ENCODE data around the gene MRPL21. TPM values are rescaled to one million over a fixed set of nuclear protein-coding genes. Genes with fewer than 3 reads are reported as not detected.

Gene MRPL21
- total RNA-seq, 6 experiments from 2014 or later = 18.8 to 50.4 (median 26.0) TPM

DNA sequence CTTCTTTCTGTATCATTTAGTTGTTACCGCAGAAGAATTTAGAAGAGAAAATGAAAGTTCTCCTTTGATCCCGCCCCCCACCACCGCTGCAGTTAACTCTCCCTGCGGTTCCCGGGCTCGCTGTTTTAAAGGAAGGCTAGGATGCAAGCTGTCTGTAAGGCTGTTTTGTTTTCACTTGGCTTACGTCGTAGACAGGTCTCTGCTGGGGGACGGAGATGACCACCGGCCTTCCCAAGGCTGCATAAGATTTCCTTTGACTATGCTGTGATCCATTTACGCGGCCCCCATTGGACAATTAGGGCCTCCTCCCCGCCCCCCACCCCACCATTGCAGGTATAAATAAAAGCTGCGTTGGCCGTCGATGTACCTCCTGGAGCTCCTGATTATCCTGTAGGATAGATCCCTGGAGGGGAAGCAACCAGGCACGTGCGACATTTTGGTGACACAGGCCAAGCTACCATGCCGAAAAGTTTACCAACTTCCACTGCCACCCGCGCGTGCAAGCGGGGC, 60.5 kb downstream of the MRPL21 start:
- Histone ChIP-seq H3K4me3 (peak overlapping the region; percentile 79 to 94 (median 85)), H3K9me3 (no peaks in the 10 kb centered on the region), H3K36me3 (no peaks in the 10 kb centered on the region), H3K27me3 (no peaks in the 10 kb centered on the region), H3K4me1 (peaks cover 0 to 68% (median 18%) of the 10 kb centered on the region in 4 donors), H3K27ac (peak overlapping the region; percentile 58 to 95 (median 92))
- intact Hi-C loops (cut with DNase I) = no loop called here
- DNase-seq (no peak), ATAC-seq (no peak)
- WGBS (ENCODE audit: insufficient coverage, low coverage, low lambda C conversion rate, missing lambda C conversion rate) = 10% methylated on average over 23 of the region's 23 CpGs
- TF ChIP-seq POLR2A (IDR thresholded peaks at IDR 0.05) (no peak), CTCF (IDR thresholded peaks at IDR 0.05) (no peak)

DNA sequence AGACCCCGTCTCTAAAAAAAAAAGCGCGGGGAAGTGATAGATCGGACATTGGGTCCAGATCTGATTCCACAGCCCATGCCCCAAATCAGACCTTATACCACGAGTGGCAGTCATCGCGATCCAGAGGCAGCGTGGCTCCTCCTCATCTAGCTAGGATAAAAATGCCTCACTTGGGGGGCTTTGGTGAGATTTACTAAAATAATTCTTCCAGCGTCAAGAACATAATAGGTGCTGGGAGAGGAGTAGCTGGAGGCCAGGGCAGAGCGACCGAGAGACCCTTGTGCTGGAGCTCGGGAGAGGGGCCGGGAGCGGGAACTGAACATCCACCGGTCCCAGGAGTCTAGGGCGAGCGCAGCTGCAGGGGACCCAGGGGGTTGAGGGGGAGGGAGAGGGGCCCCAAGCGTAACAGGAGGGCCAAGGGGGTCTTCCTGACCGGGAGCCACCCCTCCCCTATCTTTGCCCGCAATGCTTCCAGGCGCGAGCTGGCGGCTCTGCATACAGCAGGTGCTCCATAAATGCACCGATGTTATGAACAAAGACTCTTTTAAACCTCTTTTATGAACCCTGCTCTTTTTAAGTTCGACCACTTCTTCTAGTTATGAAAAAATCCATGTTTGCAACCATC, 61.1 kb downstream of the MRPL21 start:
- peaks cover 0 to 72% (median 20%) of the 10 kb centered on the region in 4 donors for H3K4me1 ChIP-seq
- TF ChIP-seq POLR2A (IDR thresholded peaks at IDR 0.05) = no peak
- no peak for TF ChIP-seq CTCF (IDR thresholded peaks at IDR 0.05)
- no peaks in the 10 kb centered on the region for H3K27me3 ChIP-seq
- DNase-seq (no peak), ATAC-seq (no peak)
- 29% methylated on average over 12 of the region's 25 CpGs for WGBS (ENCODE audit: insufficient coverage, low coverage, low lambda C conversion rate, missing lambda C conversion rate)
- intact Hi-C loops (cut with DNase I) = no loop called here
- H3K36me3 ChIP-seq = no peaks in the 10 kb centered on the region
- H3K9me3 ChIP-seq = no peaks in the 10 kb centered on the region
- H3K27ac ChIP-seq = peak overlapping the region in 2 of 3 donors; percentile 92 to 95
- peak overlapping the region; percentile 79 to 94 (median 85) for H3K4me3 ChIP-seq

DNA sequence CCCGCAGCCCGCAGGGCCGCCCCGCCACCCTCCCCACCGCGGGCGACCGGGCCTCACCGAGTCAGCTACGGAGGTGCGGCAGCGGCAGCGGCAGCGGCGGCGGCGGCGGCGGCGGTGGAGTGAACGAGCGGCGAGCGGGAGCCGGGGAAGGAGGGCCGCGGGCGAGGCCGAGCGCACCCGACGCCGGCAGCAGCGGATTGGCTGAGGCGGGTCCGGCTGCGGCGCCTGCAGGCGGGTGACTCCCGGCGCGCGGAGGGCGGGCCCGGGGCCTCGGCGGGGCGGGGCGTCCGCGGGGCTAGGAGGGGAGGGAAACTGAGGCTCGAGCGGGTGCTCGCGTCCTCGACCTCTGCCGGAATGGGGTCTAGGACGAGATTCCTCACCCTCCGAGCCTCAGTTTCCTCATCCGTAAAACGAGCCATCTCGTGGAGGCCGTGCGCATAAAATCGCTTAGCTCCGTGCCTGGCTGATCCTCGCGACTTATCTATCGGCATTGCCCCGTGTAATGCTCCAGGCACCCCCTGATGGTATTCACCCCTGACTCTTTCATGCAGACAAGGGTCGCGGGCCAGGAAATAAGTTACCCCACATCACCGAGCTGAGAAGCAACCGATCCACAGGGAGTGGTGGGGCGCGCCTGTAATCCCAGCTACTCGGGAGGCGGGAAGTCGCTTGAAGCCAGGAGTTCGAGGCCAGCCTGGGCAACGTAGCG, 61.8 kb downstream of the MRPL21 start, which contains the start of gene CPT1A:
Gene CPT1A (minus strand): TSS at position 199 of the 709 bp plus-strand sequence. CDS start 26,442 bp downstream, outside the sequence.
- DNase-seq = peak; percentile 88 to 89 (median 88)
- ATAC-seq = peak; percentile 23 to 39 (median 26)
- no peaks in the 10 kb centered on the region for H3K27me3 ChIP-seq
- no peaks in the 10 kb centered on the region for H3K9me3 ChIP-seq
- H3K27ac ChIP-seq = peak within 1 kb of the TSS; percentile 87 to 95 (median 92)
- H3K36me3 ChIP-seq = no peaks in the 10 kb centered on the region
- peaks cover 0 to 74% (median 24%) of the 10 kb centered on the region in 4 donors for H3K4me1 ChIP-seq
- peak within 1 kb of the TSS; percentile 79 to 94 (median 85) for H3K4me3 ChIP-seq
- TF ChIP-seq CTCF (IDR thresholded peaks at IDR 0.05) = no peak
- TF ChIP-seq POLR2A (IDR thresholded peaks at IDR 0.05) = peak; percentile 84
- 35% methylated on average over 16 of the region's 82 CpGs for WGBS (ENCODE audit: insufficient coverage, low coverage, low lambda C conversion rate, missing lambda C conversion rate)
- intact Hi-C loops (cut with DNase I) = no loop called here

Other genes with a start within 250 kb of the MRPL21 start
- gene GAL, start 219.3 kb downstream of the MRPL21 start, total RNA-seq = under 1 TPM in 1 of 6 experiments, not detected in 5; 0.49 TPM
- gene TESMIN, start 152.3 kb downstream of the MRPL21 start, total RNA-seq = 1 to 10 TPM in 2 of 6 experiments, under 1 TPM in 4; 0.42 to 1.4 (median 0.80) TPM
- gene CPT1A, start 61.9 kb downstream of the MRPL21 start, total RNA-seq = 100 to 1,000 TPM in 3 of 6 experiments, 10 to 100 TPM in 3; 30.5 to 152 (median 90.8) TPM
- gene IGHMBP2, start 59 bp upstream of the MRPL21 start, total RNA-seq = 10 to 100 TPM in 4 of 6 experiments, 1 to 10 TPM in 2; 5.8 to 21.2 (median 11.5) TPM
- gene MRGPRD, start 77.2 kb upstream of the MRPL21 start, total RNA-seq = not detected
- 1 to 10 TPM; 1.6 to 3.4 (median 2.0) TPM for gene MRGPRF, start 109.4 kb upstream of the MRPL21 start, total RNA-seq
- 10 to 100 TPM; 10.7 to 27.2 (median 15.6) TPM for gene TPCN2, start 145.1 kb upstream of the MRPL21 start, total RNA-seq